PC-9 (cell line): ENCODE data around the gene PDPK1. TPM values are rescaled to one million over a fixed set of nuclear protein-coding genes. Genes with fewer than 3 reads are reported as not detected.
"Not testable (repeated sequence)": the region's sequence is repeated elsewhere in the genome, so short reads cannot be mapped to it uniquely, and the experiment has no call there.

ENCODE experiments used
- BruUV-seq: library from RNA; stranded (reverse); fragments of 400-500 nt; replicated peaks from 2 replicates; lab custom pipeline; 2021; lab: Mats Ljungman, UMichigan
- CTCF ChIA-PET: fragments of 300-600 bp; sonication (Branson Sonifier 250); formaldehyde crosslinking; loops from one replicate; lab custom pipeline; 2022; ENCODE audit warnings: antibody characterized with exemption; lab: Charles Lee
- POLR2A ChIA-PET: fragments of 300-600 bp; sonication (Branson Sonifier 250); formaldehyde crosslinking; loops from one replicate; lab custom pipeline; 2022; ENCODE audit warnings: antibody characterized with exemption; ENCODE audit not compliant: unreplicated experiment; lab: Charles Lee
- DNase-seq, 2 experiments: peaks; one replicate each; pipeline versions ENCODE4 v3.0.0 to v3.0.0-alpha.2; 2015 to 2022; ENCODE audit warnings: mixed read lengths in 1 of 2
- H2AFZ ChIP-seq: fragments of 200-600 bp; sonication (generic); 2 replicates; pipeline ENCODE4 v1.8.1; 2017; ENCODE audit warnings: antibody characterized with exemption
- H3F3A ChIP-seq: fragments of 200-600 bp; sonication (generic); 2 replicates; pipeline ENCODE4 v1.8.1; 2017; ENCODE audit warnings: antibody characterized with exemption, mild to moderate bottlenecking, low read depth; ENCODE audit not compliant: insufficient read depth
- H3K27ac ChIP-seq: fragments of 200-600 bp; sonication (generic); 2 replicates; pipeline ENCODE4 v1.6.1; 2016; ENCODE audit warnings: mixed run types
- H3K27me3 ChIP-seq: fragments of 200-600 bp; sonication (generic); 2 replicates; pipeline ENCODE4 v1.6.1; 2016; ENCODE audit warnings: low read depth, mixed run types; ENCODE audit not compliant: insufficient read depth
- H3K36me3 ChIP-seq: fragments of 200-600 bp; sonication (generic); 2 replicates; pipeline ENCODE4 v1.6.1; 2016; ENCODE audit warnings: low read depth, mixed run types
- H3K4me1 ChIP-seq: fragments of 200-600 bp; sonication (generic); replicated peaks from 2 replicates; pipeline ENCODE4 v1.6.1; 2016; ENCODE audit warnings: mixed run types; ENCODE audit not compliant: insufficient read depth
- H3K4me2 ChIP-seq: fragments of 200-600 bp; sonication (generic); 2 replicates; pipeline ENCODE4 v1.6.1; 2017; ENCODE audit warnings: mixed run types
- H3K4me3 ChIP-seq: fragments of 200-600 bp; sonication (generic); 2 replicates; pipeline ENCODE4 v1.6.1; 2016; ENCODE audit warnings: mixed run types
- H3K79me2 ChIP-seq: fragments of 200-600 bp; sonication (generic); 2 replicates; pipeline ENCODE4 v1.6.1; 2017; ENCODE audit warnings: low read depth, mixed run types
- H3K9me2 ChIP-seq: fragments of 200-600 bp; sonication (generic); 2 replicates; pipeline ENCODE4 v1.8.1; 2017; ENCODE audit warnings: mild to moderate bottlenecking; ENCODE audit not compliant: insufficient read depth
- H3K9me3 ChIP-seq: fragments of 200-600 bp; sonication (generic); 2 replicates; pipeline ENCODE4 v1.8.1; 2016; ENCODE audit warnings: low read depth; ENCODE audit not compliant: insufficient read depth
- H4K20me1 ChIP-seq: fragments of 200-600 bp; sonication (generic); 2 replicates; pipeline ENCODE4 v1.8.1; 2017; ENCODE audit not compliant: insufficient read depth
- EZH2 ChIP-seq: fragments of 200-600 bp; sonication (generic); IDR thresholded peaks from 2 replicates; pipeline ENCODE4 v1.8.0; 2017; ENCODE audit warnings: antibody characterized with exemption, low read depth
- intact Hi-C: fragments of 100-400 bp; cut with micrococcal nuclease; formaldehyde crosslinking; loops from one replicate; pipeline ENCODE4 v1.10.0; 2022; ENCODE audit not compliant: unreplicated experiment
- total RNA-seq: library from RNA; stranded (reverse); gene quantifications from 2 replicates; pipeline ENCODE4 v1.2.3, GENCODE V29; 2021
- TF ChIP-seq, protein P1 (sequence below): fragments of 200-600 bp; sonication (generic); conservative IDR thresholded peaks from 2 replicates; pipeline ENCODE4 v1.6.1; 2017; ENCODE audit warnings: mixed run types, antibody characterized with exemption, mild to moderate bottlenecking, moderate library complexity

Gene PDPK1
- total RNA-seq, 1 experiment from 2014 or later = 46.8 TPM

DNA sequence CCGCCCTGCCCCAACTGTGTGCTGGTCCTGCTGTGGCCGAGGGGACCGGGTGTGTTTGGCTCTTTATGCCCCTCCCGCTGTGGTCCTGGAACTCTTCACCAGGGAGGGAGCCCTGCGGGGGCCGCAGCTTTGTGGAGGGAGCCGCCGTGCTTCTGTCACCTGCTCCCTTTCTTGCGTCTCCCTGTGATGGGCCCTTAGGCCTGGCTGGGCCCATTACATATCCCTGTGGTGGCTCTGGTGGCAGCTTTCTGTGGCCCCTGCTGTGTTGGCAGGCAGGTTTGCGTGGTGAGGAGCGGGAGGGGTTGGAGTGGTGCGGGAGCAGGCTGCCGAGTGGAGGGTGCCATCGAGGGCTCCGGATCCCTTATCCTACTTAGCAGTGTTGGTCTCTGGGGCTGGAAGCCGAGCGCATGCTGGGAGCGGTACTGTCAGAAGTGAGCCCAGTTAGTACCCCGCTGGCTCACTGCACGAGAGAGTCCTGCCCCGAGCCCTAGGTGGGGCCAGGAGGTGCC, 60.4 kb downstream of the PDPK1 start:
- Histone ChIP-seq H3K4me2 (no peak overlapping the region), H3K4me3 (no peak overlapping the region), H3F3A (peaks cover 6% of the 10 kb centered on the region; the same call in 1 of the 2 replicates), H3K36me3 (no peaks in the 10 kb centered on the region), H3K79me2 (no peaks in the 10 kb centered on the region), H3K9me2 (no peaks in the 10 kb centered on the region), H3K27me3 (no peaks in the 10 kb centered on the region), H3K9me3 (no peaks in the 10 kb centered on the region), H4K20me1 (no peaks in the 10 kb centered on the region), H3K27ac (no peak overlapping the region), H3K4me1 (no peaks in the 10 kb centered on the region; the same call in 1 of the 2 replicates), H2AFZ (no peak overlapping the region)
- DNase-seq = no peak
- BruUV-seq = no TSS peak
- ChIA-PET POLR2A (no interaction called here), CTCF (no interaction called here)
- intact Hi-C loops = no loop called here
- TF ChIP-seq, protein P1, sequence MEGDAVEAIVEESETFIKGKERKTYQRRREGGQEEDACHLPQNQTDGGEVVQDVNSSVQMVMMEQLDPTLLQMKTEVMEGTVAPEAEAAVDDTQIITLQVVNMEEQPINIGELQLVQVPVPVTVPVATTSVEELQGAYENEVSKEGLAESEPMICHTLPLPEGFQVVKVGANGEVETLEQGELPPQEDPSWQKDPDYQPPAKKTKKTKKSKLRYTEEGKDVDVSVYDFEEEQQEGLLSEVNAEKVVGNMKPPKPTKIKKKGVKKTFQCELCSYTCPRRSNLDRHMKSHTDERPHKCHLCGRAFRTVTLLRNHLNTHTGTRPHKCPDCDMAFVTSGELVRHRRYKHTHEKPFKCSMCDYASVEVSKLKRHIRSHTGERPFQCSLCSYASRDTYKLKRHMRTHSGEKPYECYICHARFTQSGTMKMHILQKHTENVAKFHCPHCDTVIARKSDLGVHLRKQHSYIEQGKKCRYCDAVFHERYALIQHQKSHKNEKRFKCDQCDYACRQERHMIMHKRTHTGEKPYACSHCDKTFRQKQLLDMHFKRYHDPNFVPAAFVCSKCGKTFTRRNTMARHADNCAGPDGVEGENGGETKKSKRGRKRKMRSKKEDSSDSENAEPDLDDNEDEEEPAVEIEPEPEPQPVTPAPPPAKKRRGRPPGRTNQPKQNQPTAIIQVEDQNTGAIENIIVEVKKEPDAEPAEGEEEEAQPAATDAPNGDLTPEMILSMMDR = no peak
- TF ChIP-seq EZH2 = no peak

DNA sequence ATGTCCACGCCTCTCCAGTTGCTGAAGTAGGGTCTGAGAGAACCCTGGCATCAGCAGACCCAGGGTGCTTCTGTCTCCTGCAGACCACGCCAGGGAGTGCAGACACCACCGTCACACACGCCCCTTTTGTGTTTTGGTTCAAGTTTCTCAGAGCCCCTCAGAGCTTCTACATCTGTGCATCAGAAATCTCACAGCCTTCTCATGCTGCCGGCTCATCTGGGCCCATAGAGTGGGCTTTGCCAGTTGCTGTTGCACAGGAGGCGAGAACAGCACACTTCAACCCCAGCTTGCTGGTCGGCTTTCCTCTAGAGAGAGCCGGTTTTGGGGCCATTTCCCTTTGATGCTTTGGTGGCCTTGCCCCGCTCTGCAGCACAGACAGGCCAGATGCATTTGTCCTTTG, 60.9 kb downstream of the PDPK1 start:
- Histone ChIP-seq H3K27me3 (no peaks in the 10 kb centered on the region), H3K27ac (no peak overlapping the region), H3K36me3 (no peaks in the 10 kb centered on the region), H3K9me3 (no peaks in the 10 kb centered on the region), H4K20me1 (no peaks in the 10 kb centered on the region), H2AFZ (no peak overlapping the region), H3K79me2 (peaks cover 1% of the 10 kb centered on the region), H3K9me2 (no peaks in the 10 kb centered on the region), H3K4me3 (no peak overlapping the region), H3K4me2 (no peak overlapping the region), H3K4me1 (no peaks in the 10 kb centered on the region; the same call in 1 of the 2 replicates), H3F3A (peaks cover 6% of the 10 kb centered on the region; the same call in 1 of the 2 replicates)
- TF ChIP-seq, protein P1 = no peak
- TF ChIP-seq EZH2 = no peak
- ChIA-PET CTCF (no interaction called here), POLR2A (no interaction called here)
- intact Hi-C loops = no loop called here
- no TSS peak for BruUV-seq
- no peak for DNase-seq

DNA sequence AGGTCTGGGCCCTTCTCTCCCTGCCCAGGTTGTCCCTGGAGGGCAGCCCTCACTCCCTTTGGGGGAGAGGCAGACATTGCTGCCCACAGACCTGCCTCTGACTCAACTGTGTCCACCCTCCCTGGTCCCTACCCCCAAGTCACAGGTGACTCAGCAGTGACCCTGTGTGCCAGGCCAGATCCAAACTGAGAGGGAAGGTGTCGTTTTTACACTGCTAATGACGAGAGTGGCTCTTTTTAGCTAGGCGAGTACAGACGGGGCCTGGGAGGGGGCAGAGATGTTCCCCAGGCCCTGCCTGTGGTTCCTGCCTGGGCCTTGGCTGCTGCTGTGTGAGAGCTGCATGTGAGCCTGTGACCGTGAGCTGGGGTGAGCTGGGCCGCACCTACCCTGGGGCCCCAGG, 61.3 kb downstream of the PDPK1 start:
- H3K9me3 ChIP-seq, H3K9me2 ChIP-seq, CTCF ChIA-PET, H3K4me3 ChIP-seq, intact Hi-C loops, H2AFZ ChIP-seq, H4K20me1 ChIP-seq, H3K27ac ChIP-seq, POLR2A ChIA-PET, H3K79me2 ChIP-seq, H3K27me3 ChIP-seq, BruUV-seq, H3K4me2 ChIP-seq, H3K36me3 ChIP-seq, DNase-seq, H3F3A ChIP-seq, H3K4me1 ChIP-seq: not testable (repeated sequence)

DNA sequence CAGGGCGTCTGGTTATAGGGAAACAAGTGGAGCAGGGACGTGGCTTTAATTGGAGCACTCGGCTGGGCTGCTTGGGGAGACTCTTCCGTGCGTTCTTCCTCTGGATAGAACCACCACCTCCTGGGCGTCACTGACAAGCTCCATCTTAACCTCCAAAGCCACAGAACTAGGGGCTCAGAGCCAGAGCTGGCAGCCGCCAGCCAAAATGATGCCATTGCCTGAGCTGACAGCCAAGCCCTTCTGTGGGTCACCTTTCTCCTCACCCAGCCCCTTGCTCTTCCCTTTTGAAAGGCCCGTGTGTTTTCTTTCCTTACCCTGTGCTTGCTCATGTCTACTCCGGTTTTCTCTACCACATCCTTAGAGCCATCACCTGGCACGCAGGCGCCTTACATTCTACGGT, 62.0 kb downstream of the PDPK1 start:
- H2AFZ ChIP-seq, H3K4me3 ChIP-seq, H3K79me2 ChIP-seq, H3K9me2 ChIP-seq, H4K20me1 ChIP-seq, H3K27me3 ChIP-seq, POLR2A ChIA-PET, H3K27ac ChIP-seq, H3K4me2 ChIP-seq, H3K9me3 ChIP-seq, H3K36me3 ChIP-seq, DNase-seq, BruUV-seq, CTCF ChIA-PET, H3K4me1 ChIP-seq, H3F3A ChIP-seq: not testable (repeated sequence)
- intact Hi-C loops = loop anchor here (10.0 kb wide), 1 partner anchor 555 kb away; the partner anchor contains the start of genes NTHL1 and TSC2

DNA sequence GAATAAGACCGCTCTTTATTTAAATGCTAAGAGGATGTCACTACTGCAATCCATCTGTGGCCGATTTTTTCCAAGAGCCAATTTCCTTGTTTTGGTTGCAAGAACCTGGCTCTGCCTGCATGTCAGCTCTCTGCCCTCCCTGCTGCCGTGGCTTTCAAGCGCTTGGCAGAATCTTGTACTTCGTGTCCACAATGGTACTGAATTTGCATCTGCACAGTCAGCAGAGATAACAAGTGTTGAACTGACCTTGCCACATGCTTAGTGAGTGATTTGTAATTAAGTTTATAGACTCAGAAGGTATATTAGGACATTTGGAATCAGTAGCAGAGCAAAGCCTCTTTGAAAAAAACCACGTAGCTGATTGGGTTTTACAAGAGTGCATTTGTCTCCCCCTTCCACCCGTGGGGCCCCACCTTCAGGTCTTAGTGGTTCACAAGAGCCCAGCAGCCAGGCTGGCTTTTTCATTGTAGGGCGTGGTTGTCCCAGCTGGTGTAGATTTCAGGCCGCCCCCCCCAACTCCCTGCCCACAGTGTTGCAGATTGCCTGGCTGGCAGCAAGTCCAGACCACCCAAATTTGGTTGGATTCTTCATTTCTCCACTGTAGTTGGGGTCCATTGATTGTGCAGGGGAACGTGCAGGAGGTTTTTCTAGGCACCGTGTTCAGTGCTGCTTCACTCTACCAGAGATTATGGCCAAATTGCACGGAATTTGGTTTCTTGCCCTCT, 63.6 kb downstream of the PDPK1 start:
- H3F3A ChIP-seq, H2AFZ ChIP-seq, CTCF ChIA-PET, H4K20me1 ChIP-seq, BruUV-seq, H3K4me3 ChIP-seq, H3K36me3 ChIP-seq, H3K9me3 ChIP-seq, H3K4me1 ChIP-seq, DNase-seq, H3K9me2 ChIP-seq, H3K27me3 ChIP-seq, H3K27ac ChIP-seq, H3K4me2 ChIP-seq: not testable (repeated sequence)
- POLR2A ChIA-PET = interaction anchor here (0.6 kb wide), 1 partner anchor 9 kb away, joined by 11 read pairs; no protein-coding TSS in a partner anchor
- intact Hi-C loops = loop anchor here (10.0 kb wide), 1 partner anchor 557 kb away; the partner anchor contains the start of genes NTHL1 and TSC2
- H3K79me2 ChIP-seq = peaks cover 23% of the 10 kb centered on the region
